22Rv1 (cell line): Measurements from ENCODE around the gene HGS.

ENCODE experiments used
- H3K27ac ChIP-seq: fragments of 450-650 bp; 2 replicates; pipeline ENCODE4 v1.5.1; 2017
- CTCF ChIP-seq: fragments of 450-650 bp; IDR thresholded peaks from 2 replicates; pipeline ENCODE4 v1.5.1; 2017; ENCODE audit warnings: mild to moderate bottlenecking
- ZFX ChIP-seq: fragments of 450-650 bp; IDR thresholded peaks from 2 replicates; pipeline ENCODE4 v1.6.1; 2017; ENCODE audit warnings: antibody characterized with exemption, borderline replicate concordance

Gene HGS

GRCh38 chr17:81741594-81742452, 58.0 kb downstream of the HGS start:
- no peak overlapping the region for H3K27ac ChIP-seq
- no peak for TF ChIP-seq ZFX
- TF ChIP-seq CTCF, result no peak
